Activated CD8-positive, alpha-beta memory T cell treated with anti-CD3 and anti-CD28 coated beads for 24 hours (primary cell): Measurements from ENCODE around the gene SLC12A7.
"Not testable (repeated sequence)": the region's sequence is repeated elsewhere in the genome, so short reads cannot be mapped to it uniquely, and the experiment has no call there.

Source experiments
- DNase-seq: peaks from one replicate; pipeline ENCODE4 v3.0.0-alpha.2; 2020

SLC12A7 gene

GRCh38 chr5:1032011-1032410 lies 79.9 kb downstream of the SLC12A7 start:
- DNase-seq = no peak

GRCh38 chr5:1031306-1031959 lies 80.4 kb downstream of the SLC12A7 start:
- DNase-seq = no peak

GRCh38 chr5:1030801-1031271 lies 81.0 kb downstream of the SLC12A7 start:
- no peak for DNase-seq

DNA sequence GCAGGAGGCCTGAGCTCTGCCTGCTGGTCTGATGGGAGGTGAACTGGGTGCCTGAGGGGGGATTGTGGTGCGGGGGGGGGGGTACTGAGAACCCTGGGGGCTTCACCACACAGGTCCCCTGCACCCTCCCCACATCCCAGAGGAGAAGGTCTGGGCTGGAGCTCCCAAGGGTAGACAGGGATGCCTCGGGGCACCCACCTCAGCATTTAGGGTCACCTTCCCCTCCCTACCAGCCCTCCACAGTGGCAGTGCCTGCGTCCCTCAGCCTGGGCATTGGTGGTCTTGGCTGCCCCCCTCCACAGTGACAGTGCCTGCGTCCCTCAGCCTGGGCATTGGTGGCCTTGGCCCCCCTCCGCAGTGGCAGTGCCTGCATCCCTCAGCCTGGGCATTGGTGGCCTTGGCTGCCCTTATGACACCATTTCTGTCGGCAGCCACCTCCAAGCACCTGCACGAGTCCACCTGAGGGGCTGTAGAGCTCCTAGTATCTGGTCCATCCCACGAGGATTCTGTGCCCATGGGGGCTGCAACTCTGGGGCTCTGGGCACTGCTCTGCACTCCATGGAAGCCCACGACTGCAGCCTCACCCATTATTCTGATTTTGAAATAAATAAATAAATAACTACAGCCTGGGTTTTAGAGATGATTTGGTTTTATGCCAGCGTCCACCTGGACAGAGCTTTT lies 81.8 kb downstream of the SLC12A7 start:
- no peak for DNase-seq

GRCh38 chr5:1029282-1029944 lies 82.5 kb downstream of the SLC12A7 start:
- no peak for DNase-seq

DNA sequence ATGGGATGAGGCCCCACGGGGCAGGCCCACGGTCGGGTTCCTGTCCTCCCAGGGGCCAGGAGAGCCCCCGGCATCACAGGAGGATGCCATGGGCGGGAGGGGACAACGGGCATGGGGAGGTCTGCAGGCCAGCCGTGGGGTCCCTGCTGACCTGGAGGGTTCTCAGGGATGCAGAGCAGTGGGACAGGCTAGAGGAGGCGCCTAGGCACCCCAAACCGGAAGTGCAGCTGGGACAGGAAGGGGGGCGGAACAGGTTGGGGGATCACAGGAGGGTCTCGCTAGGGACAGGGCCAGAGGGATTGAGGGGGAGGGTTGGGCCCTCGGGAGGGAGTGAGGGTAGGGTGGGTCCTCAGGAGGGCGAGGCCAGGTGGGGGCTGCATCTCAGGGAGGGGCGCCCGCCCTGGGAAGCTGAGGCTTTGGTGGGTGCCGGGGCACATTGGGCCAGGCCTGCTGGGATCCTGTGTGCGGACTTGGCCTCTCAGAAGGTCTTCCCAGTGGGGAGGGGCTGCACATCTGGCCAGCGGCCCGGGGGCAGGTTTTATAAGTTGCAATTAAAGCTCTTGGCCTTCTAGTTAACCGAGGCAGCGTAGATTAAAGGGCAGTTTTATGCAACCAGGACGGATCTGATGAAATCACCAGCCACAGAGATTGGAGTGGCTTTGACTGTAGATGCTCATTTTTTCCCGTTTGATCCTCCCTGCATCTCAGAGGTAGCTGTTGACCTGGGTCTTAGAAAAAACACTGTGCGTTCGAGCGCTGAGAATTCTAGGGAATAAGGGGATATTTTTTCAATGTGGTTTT lies 83.2 kb downstream of the SLC12A7 start:
- DNase-seq = no peak

GRCh38 chr5:1027631-1028441 lies 84.0 kb downstream of the SLC12A7 start:
- DNase-seq = no peak

DNA sequence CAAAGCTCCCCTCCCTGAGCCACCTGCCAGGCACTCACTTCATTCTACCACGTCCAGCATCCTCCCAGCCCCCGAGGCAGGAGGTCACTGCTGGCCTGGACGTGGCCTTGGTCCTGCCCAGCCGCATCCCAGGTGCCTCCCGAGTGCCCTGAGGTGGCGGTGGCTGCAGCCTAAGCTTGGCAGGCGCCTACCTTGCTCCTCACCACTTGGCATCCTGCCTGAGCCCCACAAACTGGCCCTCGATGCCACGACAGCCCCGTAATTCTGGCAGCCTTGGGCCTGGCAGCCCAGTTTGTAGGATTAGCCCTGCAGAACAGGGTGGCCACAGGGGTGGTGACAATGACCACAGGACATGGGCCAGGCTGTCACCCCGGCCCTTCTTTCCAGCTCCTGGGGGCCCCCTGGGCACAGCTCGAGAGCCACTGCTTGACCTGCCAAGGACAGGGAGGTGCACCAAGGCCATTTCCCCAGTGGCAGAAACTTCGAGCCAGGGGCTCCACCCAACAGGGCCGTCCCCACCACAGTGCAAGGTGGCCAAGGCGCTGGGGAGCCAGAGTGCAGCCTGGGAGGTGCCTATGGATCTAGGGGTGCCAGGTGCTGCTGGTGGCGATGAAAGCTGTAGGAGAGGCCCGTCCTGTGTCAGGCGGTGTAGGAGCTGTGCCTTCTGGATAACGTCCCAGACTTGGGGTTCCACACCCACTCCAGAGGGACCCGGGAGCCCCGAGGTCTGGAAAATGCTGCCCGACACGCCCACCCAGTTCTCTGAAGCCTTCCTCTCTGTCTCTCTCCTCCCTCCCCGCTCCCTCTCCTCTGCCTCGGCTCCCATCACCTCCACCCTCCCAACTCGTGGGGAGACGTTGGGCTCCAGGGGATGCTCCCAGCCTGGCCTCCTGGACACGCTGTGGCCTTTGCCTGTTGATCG lies 84.9 kb downstream of the SLC12A7 start:
- DNase-seq = no peak

GRCh38 chr5:1021969-1022336 lies 89.9 kb downstream of the SLC12A7 start:
- not testable (repeated sequence) for DNase-seq

GRCh38 chr5:1021136-1021968 lies 90.5 kb downstream of the SLC12A7 start:
- no peak for DNase-seq

- DNase-seq = no peak
These were observed 91.4 kb downstream of the SLC12A7 start for GRCh38 chr5:1020452-1020961.

DNA sequence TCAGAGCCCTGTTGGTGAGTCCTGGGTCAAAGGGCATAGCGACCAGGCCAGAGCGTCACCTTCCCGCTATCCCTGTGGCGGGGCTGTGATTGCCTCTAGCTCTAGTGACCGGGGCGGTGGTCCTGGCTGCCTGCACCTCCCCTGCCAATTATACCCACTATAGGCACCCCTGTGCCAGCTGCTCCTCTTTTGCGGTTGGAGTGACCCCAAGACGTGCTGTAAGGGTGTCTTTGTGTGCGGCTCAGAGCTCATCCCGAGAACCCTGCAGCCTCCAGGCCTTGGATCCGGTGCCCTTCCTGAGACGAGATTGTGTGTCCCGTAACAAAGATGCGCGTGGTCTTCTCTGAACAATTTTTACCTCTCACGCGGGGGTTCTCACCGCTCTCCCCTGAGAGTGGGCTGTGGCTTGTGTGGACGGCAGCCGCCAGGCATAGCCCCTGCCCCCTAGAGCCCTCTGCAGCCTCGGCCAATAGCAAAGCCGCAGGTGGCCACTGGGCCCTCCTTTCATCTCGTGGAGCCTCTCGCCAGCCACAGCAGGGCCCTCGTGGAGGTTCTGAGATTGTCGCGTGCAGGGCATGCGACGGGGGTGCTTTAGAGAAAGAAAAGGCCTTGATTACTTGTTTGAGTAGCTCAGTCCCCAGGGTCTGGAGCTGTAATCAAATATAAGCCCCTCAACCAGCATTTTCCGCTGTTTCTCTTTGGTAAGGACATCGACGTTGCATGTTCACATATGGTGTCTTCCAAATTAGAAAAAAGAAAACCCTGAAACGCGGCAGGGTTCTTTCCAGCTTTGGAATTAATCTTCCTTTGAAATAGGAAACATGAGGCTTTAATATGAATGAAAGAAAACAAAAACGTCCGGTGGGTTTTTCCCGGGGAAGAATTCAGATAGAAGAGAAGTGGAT lies 92.6 kb downstream of the SLC12A7 start:
- no peak for DNase-seq

- DNase-seq = no peak
These were observed 93.3 kb downstream of the SLC12A7 start for GRCh38 chr5:1018596-1018995.

- no peak for DNase-seq
These were observed 94.0 kb downstream of the SLC12A7 start for GRCh38 chr5:1017691-1018455.

- no peak for DNase-seq
These were observed 94.8 kb downstream of the SLC12A7 start for GRCh38 chr5:1017056-1017455.

- DNase-seq = no peak
These were observed 95.4 kb downstream of the SLC12A7 start for GRCh38 chr5:1016476-1016875.

DNA sequence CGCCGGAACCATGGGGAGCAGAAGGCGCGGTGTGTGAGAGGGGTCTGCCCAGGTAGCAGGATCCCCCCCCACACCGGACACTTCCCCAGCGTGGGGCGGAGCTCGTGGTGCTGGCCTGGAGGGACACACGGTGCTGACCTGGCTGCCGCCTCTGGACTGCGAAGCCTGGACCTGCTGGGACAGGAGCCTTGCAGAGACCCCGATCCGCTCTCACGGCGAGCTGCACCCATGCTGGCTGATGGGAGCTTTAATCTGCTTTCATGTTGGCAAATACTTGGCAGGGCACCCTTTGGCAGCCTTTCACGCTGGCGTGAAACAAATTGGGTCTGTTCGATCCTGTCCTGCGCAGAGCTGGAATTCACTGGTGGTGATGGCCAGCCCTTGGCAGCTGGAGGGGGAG lies 95.8 kb downstream of the SLC12A7 start:
- DNase-seq = no peak

DNA sequence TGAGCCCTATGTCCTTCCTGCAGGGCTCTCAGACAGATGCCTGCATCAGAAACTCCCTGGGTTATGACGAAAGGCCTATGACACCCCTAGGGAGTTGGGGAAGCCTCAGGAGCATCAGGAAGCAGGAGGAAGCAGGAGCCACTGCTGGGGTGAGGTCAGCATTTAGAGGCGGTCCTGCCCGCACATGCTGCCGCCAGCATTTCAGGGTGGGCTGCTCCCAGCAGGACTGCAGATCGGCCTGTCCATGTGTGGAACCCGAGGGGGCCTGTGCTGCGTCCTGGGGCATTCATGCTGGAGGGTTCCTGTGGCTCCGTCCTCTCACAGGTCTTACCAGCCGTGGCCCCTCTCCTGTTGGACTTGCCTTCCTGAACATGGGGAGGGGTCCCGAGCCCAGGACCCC lies 96.4 kb downstream of the SLC12A7 start:
- DNase-seq = no peak
